Heart left ventricle (tissue), 13 donors: ENCODE measurements around the gene FBXL14.

Experiments used
- CTCF ChIP-seq, 12 donors: fragments of 200-600 bp; sonication (generic) in 4 of 12; IDR thresholded peaks; one replicate each; pipeline versions ENCODE4 v1.5.0 to v1.8.0; 2018 to 2022; ENCODE audit warnings: antibody characterized with exemption in 12 of 12, mild to moderate bottlenecking in 5 of 12
- POLR2A ChIP-seq, 2 donors: fragments of 450-650 bp; IDR thresholded peaks; one replicate each; pipeline ENCODE4 v1.6.1; 2017; ENCODE audit warnings: antibody characterized with exemption in 2 of 2, mild to moderate bottlenecking in 2 of 2, moderate library complexity in 2 of 2
- donor health status: ischemic (EF 13 %, LVEDD 7.1; RV severe dilation, severe dysfunction).
- donor health status: DM: no; HTN: yes; CAD: no.
- donor health status: DM: no; HTN: no; CAD: no.
- donor health status: ischemic (EF 25% LVEDD 6.9; RV normal size, moderate dysfunction).
- donor health status: ischemic (EF 25% LVEDD 5.7; RV mildly dilated, moderate dysfunction).
- donor health status: ischemic (EF 35%, LVEDD 5.7; RV mildly dilated, moderate dysfunction).
- donor health status: nonischemic (EF 11% LVEDD 7.7; RV severe dilation, severe dysfunction).
- donor health status: DM: yes; HTN: yes; CAD: no.
- donor health status: PGD.
- donor health status: ischemic (EF 29% LVEDD 5.4; RV normal size, mild dysfunction).
- donor health status: nonischemic (EF 23%, LVEDD 6.1; RV moderate dilation, normal function).

GRCh38 chr12:1565172-1565571, 29.2 kb downstream of the FBXL14 start:
- TF ChIP-seq CTCF (IDR thresholded peaks at IDR 0.05) = no peak
- TF ChIP-seq POLR2A (IDR thresholded peaks at IDR 0.05) = no peak
